Heart right ventricle (tissue), 16 donors: ENCODE data around the gene KRTAP5-4. TPM values are rescaled to one million over a fixed set of nuclear protein-coding genes. Genes with fewer than 3 reads are reported as not detected.

Source experiments
- ATAC-seq, 8 donors: fragments of 200-7000 bp; cut with Tn5 transposase; one replicate each; pipeline ENCODE4 v1.9.1; 2020; ENCODE audit warnings: mild to moderate bottlenecking in 8 of 8, moderate library complexity in 8 of 8, moderate number of reproducible peaks in 1 of 8
- DNase-seq, 2 donors: peaks; one replicate each; pipeline ENCODE4 v3.0.0-alpha.2; 2020
- H3K27ac ChIP-seq, 10 donors: fragments of 200-600 bp; sonication (generic) in 2 of 10; one replicate each; pipeline versions ENCODE4 v1.5.0 to v1.8.0; 2020 to 2022; ENCODE audit warnings: mild to moderate bottlenecking in 3 of 10
- H3K27me3 ChIP-seq, 7 donors: fragments of 200-600 bp; one replicate each; pipeline ENCODE4 v1.8.0; 2021 to 2022; ENCODE audit warnings: mild to moderate bottlenecking in 2 of 7
- H3K36me3 ChIP-seq, 9 donors: fragments of 200-600 bp; sonication (generic) in 1 of 9; one replicate each; pipeline versions ENCODE4 v1.5.0 to v1.8.0; 2020 to 2022; ENCODE audit warnings: mild to moderate bottlenecking in 2 of 9
- H3K4me1 ChIP-seq, 9 donors: fragments of 200-600 bp; sonication (generic) in 1 of 9; one replicate each; pipeline versions ENCODE4 v1.5.0 to v1.8.0; 2020 to 2022; ENCODE audit warnings: mild to moderate bottlenecking in 4 of 9
- H3K4me3 ChIP-seq, 10 donors: fragments of 200-600 bp; sonication (generic) in 2 of 10; one replicate each; pipeline versions ENCODE4 v1.5.0 to v1.8.0; 2020 to 2022; ENCODE audit warnings: mild to moderate bottlenecking in 7 of 10, moderate library complexity in 2 of 10
- H3K9me3 ChIP-seq, 11 donors: fragments of 200-600 bp in 10 of 11; sonication (generic) in 2 of 11; one replicate each; pipeline versions ENCODE4 v1.5.0 to v1.8.0; 2013 to 2022; ENCODE audit warnings: mild to moderate bottlenecking in 2 of 11, control low read depth in 1 of 11, moderate library complexity in 1 of 11
- WGBS, 2 donors: extraction: QIAGEN DNeasy Blood & Tissue Kit; methylation state at CpG; one replicate each; pipeline ENCODE4 v1.1.7; 2013; ENCODE audit warnings: inconsistent platforms in 1 of 2; 5-methylcytosine and 5-hydroxymethylcytosine counted together
- intact Hi-C, 10 donors: fragments of 100-400 bp; cut with DNase I; formaldehyde crosslinking; loops; one replicate each; pipeline versions ENCODE4 v1.11.1 to v1.14.2; 2022
- polyA plus RNA-seq, 2 donors: library from polyadenylated mRNA; stranded (reverse); fragments of 200-250 nt; gene quantifications; one replicate each; pipeline ENCODE4 v1.2.3, GENCODE V29; 2013
- total RNA-seq, 10 donors: library from RNA; stranded (reverse); fragmentation: NEBNext Ultra II Directional in 3 of 10; extraction: Animal tissue kit (Norgen Biotek cat#: 25700) in 3 of 10; gene quantifications; one replicate each; pipeline versions ENCODE4 v1.2.1 to v1.2.4, GENCODE V29; 2021 to 2023
- TF ChIP-seq, protein P1 (sequence below), 9 donors: fragments of 200-600 bp; sonication (generic) in 2 of 9; IDR thresholded peaks; one replicate each; pipeline versions ENCODE4 v1.5.0 to v1.8.0; 2021 to 2022; ENCODE audit warnings: antibody characterized with exemption in 9 of 9, mild to moderate bottlenecking in 5 of 9, moderate library complexity in 1 of 9
- donor health status: Arrhythmogenic right ventricular cardiomyopathy.
- donor health status: ischemic (EF 13 %, LVEDD 7.1; RV severe dilation, severe dysfunction).
- donor health status: healthy with polysubstance abuse.
- donor health status: DM: no; HTN: yes; CAD: no.
- donor health status: DM: no; HTN: no; CAD: no.
- donor health status: ischemic (EF 25% LVEDD 6.9; RV normal size, moderate dysfunction).
- donor health status: ischemic (EF 25% LVEDD 5.7; RV mildly dilated, moderate dysfunction).
- donor health status: healthy.
- donor health status: DM: yes; HTN: yes; CAD: no.
- donor health status: Ischemic cardiomyopathy.
- donor health status: ischemic (EF 35%, LVEDD 5.7; RV mildly dilated, moderate dysfunction).
- donor health status: nonischemic (EF 11% LVEDD 7.7; RV severe dilation, severe dysfunction).
- donor health status: DM: yes; HTN: yes; CAD: no.
- donor health status: PGD.
- donor health status: ischemic (EF 29% LVEDD 5.4; RV normal size, mild dysfunction).
- donor health status: nonischemic (EF 23%, LVEDD 6.1; RV moderate dilation, normal function).

The KRTAP5-4 gene
- total and polyA plus RNA-seq, 12 donors, result not detected

DNA sequence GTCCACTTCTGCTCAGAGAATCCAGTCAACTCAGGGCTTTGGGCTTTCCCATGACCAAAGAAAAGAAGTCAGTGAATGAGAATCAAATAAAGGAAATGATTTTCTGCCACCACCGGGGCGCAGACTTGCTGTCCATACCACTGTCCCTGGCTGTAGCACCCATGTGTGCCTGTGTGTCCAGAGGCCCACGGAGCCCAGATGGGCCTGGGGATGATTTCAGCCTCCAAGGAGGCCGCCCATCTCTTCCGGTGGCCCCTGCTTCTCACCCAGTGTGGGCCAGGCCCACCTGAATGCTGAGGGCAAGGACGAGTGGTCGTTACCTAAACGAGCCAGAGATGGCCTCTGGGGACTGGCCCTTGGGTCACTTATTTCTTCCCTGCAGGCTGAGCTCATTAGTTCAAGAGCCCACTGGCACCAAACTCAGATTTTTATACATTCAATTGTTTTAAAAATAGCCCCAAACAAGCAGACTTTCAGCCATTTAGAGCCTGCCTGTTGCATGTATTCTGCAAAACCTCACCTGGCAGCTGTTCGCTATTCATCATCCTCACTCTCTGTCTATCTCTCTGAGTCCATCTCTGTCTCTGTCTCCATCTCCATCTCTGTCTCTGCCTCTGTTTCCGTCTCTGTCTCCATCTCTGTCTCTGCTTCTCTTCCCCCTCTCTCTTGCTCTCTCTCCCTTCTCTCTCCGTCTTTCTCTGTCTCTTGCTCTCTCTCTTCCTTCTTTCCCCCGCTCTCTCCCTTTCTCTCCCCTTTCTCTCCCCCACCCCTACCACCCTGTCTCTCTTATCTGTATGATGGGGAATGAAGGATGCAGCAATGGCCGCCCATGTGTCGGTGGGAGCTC, 31.8 kb upstream of the KRTAP5-4 start:
- 92% methylated on average over 14 of the region's 14 CpGs for WGBS, 2 donors
- TF ChIP-seq, protein P1, sequence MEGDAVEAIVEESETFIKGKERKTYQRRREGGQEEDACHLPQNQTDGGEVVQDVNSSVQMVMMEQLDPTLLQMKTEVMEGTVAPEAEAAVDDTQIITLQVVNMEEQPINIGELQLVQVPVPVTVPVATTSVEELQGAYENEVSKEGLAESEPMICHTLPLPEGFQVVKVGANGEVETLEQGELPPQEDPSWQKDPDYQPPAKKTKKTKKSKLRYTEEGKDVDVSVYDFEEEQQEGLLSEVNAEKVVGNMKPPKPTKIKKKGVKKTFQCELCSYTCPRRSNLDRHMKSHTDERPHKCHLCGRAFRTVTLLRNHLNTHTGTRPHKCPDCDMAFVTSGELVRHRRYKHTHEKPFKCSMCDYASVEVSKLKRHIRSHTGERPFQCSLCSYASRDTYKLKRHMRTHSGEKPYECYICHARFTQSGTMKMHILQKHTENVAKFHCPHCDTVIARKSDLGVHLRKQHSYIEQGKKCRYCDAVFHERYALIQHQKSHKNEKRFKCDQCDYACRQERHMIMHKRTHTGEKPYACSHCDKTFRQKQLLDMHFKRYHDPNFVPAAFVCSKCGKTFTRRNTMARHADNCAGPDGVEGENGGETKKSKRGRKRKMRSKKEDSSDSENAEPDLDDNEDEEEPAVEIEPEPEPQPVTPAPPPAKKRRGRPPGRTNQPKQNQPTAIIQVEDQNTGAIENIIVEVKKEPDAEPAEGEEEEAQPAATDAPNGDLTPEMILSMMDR (IDR thresholded peaks at IDR 0.05), result no peak
- ATAC-seq (no peak), DNase-seq (no peak)
- intact Hi-C loops, result loop anchor here in 9 of 10 donors (2.0 to 10.0 kb wide), 7 partner anchors 39 to 504 kb away; partner anchors contain the start of gene SYT8 (in 4 of the 9)
- Histone ChIP-seq H3K9me3 (no peaks in the 10 kb centered on the region), H3K27me3 (peaks cover 0 to 31% (median 11%) of the 10 kb centered on the region in 7 donors), H3K4me1 (peaks cover 0 to 6% (median 4%) of the 10 kb centered on the region in 9 donors), H3K36me3 (no peaks in the 10 kb centered on the region), H3K4me3 (no peak overlapping the region), H3K27ac (no peak overlapping the region)

DNA sequence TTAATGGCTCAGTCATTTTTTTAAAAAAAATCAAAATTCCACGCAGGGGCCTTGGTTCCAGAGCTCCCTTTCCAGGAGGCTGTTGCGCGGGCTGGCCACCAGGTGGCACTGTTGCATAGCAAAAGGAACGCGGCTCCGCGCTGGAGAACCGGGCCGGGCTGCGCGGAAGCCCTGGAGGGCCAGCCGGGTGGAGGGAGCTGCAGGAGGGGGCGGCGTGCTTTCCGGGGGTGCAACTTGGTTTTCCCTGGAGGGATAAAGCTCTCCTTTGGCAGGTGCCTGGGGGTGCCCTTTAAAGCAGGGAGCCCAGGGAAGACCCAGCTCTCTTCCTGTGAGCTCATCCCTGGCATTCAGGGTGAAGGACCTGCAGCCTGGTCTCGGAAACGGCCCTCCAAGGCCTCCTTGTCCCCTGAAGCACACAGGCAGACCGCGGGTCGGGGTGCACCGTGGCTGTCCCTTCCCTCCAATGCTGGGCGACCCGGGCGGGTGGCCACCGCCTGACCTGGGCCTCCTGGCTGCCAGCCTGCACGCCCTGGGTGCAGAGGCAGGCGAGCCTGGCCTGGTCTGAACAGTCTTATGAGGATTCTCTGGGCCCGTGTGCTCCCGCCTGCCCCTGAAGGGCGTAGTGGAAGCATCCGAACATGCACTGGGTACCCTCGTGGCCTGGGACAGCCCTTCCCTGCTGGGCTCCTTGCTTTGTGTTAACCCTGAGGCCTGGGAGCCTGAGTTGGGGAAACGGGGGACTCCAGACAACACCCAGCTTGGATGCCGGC, 31.0 kb upstream of the KRTAP5-4 start:
- peaks cover 0 to 31% (median 11%) of the 10 kb centered on the region in 7 donors for H3K27me3 ChIP-seq
- H3K4me1 ChIP-seq, result peaks cover 0 to 6% (median 4%) of the 10 kb centered on the region in 9 donors
- H3K36me3 ChIP-seq, result no peaks in the 10 kb centered on the region
- TF ChIP-seq, protein P1 (IDR thresholded peaks at IDR 0.05), result peak; percentile 94 to 99 (median 98)
- DNase-seq (peak; percentile 66 to 79), ATAC-seq (peak; percentile 80 to 92 (median 85))
- intact Hi-C loops, result loop anchor here in 9 of 10 donors (1.0 to 10.0 kb wide), 8 partner anchors 39 to 504 kb away; partner anchors contain the start of gene SYT8 (in 4 of the 9)
- H3K4me3 ChIP-seq, result no peak overlapping the region
- no peaks in the 10 kb centered on the region for H3K9me3 ChIP-seq
- no peak overlapping the region for H3K27ac ChIP-seq
- 35% methylated on average over 34 of the region's 34 CpGs for WGBS, 2 donors

DNA sequence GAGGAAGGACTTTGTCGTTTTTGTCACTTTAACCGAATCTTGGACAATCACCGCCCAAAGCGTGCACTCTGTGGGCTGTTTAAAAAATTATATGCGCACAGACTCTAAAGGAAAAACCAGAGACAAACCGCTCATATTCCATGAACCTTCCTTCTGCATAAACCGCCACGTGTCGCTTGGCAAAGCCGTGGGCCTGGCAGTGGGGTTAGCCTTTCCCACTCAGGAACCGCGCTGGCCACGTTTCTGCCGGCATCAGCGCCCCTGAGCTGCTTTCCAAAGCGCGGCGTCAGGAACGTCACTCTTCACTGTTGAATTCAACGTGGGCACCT, 30.5 kb upstream of the KRTAP5-4 start:
- Histone ChIP-seq H3K27ac (no peak overlapping the region), H3K4me1 (peaks cover 0 to 6% (median 4%) of the 10 kb centered on the region in 9 donors), H3K36me3 (no peaks in the 10 kb centered on the region), H3K27me3 (peaks cover 0 to 31% (median 11%) of the 10 kb centered on the region in 7 donors), H3K4me3 (no peak overlapping the region), H3K9me3 (no peaks in the 10 kb centered on the region)
- intact Hi-C loops, result loop anchor here in 9 of 10 donors (1.0 to 10.0 kb wide), 8 partner anchors 40 to 505 kb away; partner anchors contain the start of gene SYT8 (in 4 of the 9)
- 53 to 54% methylated on average over 20 of the region's 20 CpGs for WGBS, 2 donors
- DNase-seq (no peak), ATAC-seq (peak in 1 of 8 donors; percentile 18)
- TF ChIP-seq, protein P1 (IDR thresholded peaks at IDR 0.05), result no peak

DNA sequence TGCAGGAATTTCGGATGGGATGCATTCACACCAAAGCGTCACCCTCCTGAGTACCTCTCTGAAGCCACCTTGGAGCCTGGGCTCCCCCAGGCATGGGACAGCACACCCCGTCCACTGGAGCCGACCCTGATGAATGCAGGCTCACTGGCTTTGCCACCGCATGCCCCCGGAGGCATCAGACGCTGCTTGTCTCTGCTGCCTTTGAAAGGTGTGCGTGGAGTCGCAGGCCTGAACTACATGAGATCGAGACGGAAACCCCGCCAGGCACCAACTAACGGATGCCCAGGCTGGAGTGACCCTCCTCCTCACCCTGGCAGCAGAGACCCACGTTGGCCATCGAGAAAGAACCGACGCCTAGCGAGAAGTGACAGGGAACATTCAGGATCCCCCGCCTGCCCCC, 30.1 kb upstream of the KRTAP5-4 start:
- TF ChIP-seq, protein P1 (IDR thresholded peaks at IDR 0.05), result no peak
- intact Hi-C loops, result loop anchor here in 9 of 10 donors (1.0 to 10.0 kb wide), 8 partner anchors 40 to 505 kb away; partner anchors contain the start of gene SYT8 (in 4 of the 9)
- WGBS, 2 donors, result 81 to 84% methylated on average over 19 of the region's 19 CpGs
- Histone ChIP-seq H3K4me1 (peaks cover 0 to 6% (median 4%) of the 10 kb centered on the region in 9 donors), H3K27ac (no peak overlapping the region), H3K9me3 (no peaks in the 10 kb centered on the region), H3K27me3 (peaks cover 0 to 31% (median 11%) of the 10 kb centered on the region in 7 donors), H3K4me3 (no peak overlapping the region), H3K36me3 (no peaks in the 10 kb centered on the region)
- ATAC-seq (no peak), DNase-seq (no peak)
